K562 (cell line): Measurements from ENCODE around the gene CALHM1. TPM values are rescaled to one million over a fixed set of nuclear protein-coding genes. Genes with fewer than 3 reads are reported as not detected.

Experiments used
- ATAC-seq: fragments of 200-7000 bp; cut with Tn5 transposase; 3 replicates; pipeline ENCODE4 v1.9.1; 2020; ENCODE audit warnings: moderate library complexity
- BruUV-seq: library from RNA; stranded (reverse); fragments of 400-500 nt; replicated peaks from 2 replicates; lab custom pipeline; 2021; lab: Mats Ljungman, UMichigan
- CTCF ChIA-PET: fragments of 300-600 bp; formaldehyde crosslinking; extraction: SDS; loops from one replicate; lab custom pipeline; 2021; ENCODE audit warnings: low intra/inter-chr PET ratio; lab: Yijun Ruan, JAX
- POLR2A ChIA-PET: fragments of 300-600, 350-650 bp; sonication (Branson Sonifier 250); formaldehyde crosslinking; extraction: SDS; loops from one replicate; lab custom pipeline; 2021; ENCODE audit warnings: antibody characterized with exemption, inconsistent platforms; lab: Yijun Ruan, JAX
- DNase-seq, 4 experiments: peaks; one replicate each; pipeline versions ENCODE4 v3.0.0 to v3.0.0-alpha.2; 2011 to 2018; ENCODE audit warnings: low spot score in 3 of 4, mixed read lengths in 3 of 4; ENCODE audit errors: extremely low read depth in 1 of 4
- FAIRE-seq: peaks from 2 replicates; lab custom pipeline; 2011; peaks lifted over from hg19 to GRCh38; lab: Jason Lieb, UNC
- H2AFZ ChIP-seq: 2 replicates; pipeline ENCODE4 v1.6.0; 2011; ENCODE audit warnings: low read depth, low read length, control low read depth, inconsistent platforms
- H3K27ac ChIP-seq: fragments of 200-600 bp; 3 replicates; pipeline ENCODE4 v1.8.0; 2011; ENCODE audit warnings: low read depth, mild to moderate bottlenecking, control low read depth, inconsistent platforms, low read length, moderate library complexity, mixed read lengths; ENCODE audit errors: extremely low read depth
- H3K27me3 ChIP-seq, 2 experiments: fragments of 300-600 bp in 1 of 2; 2 replicates in 1 of 2; 3 replicates in 1 of 2; pipeline versions ENCODE4 v1.6.0 to v1.8.0; 2011; ENCODE audit warnings: inconsistent platforms in 2 of 2, low read length in 2 of 2, mild to moderate bottlenecking in 1 of 2, mixed read lengths in 1 of 2, moderate library complexity in 1 of 2; ENCODE audit not compliant: control insufficient read depth in 2 of 2, insufficient read depth in 2 of 2
- H3K36me3 ChIP-seq: fragments of 300-600 bp; 3 replicates; pipeline ENCODE4 v1.8.0; 2011; ENCODE audit warnings: mild to moderate bottlenecking, low read length, inconsistent platforms; ENCODE audit not compliant: control insufficient read depth, insufficient read depth
- H3K4me1 ChIP-seq, 2 experiments: fragments of 200-600 bp in 1 of 2; replicated peaks in 1 of 2; 2 replicates in 1 of 2; 3 replicates in 1 of 2; pipeline versions ENCODE4 v1.5.1 to v1.8.0; 2011; ENCODE audit warnings: inconsistent platforms in 2 of 2, low read length in 2 of 2, mild to moderate bottlenecking in 1 of 2, mixed read lengths in 1 of 2, moderate library complexity in 1 of 2; ENCODE audit not compliant: control insufficient read depth in 2 of 2, insufficient read depth in 2 of 2
- H3K4me2 ChIP-seq: 2 replicates; pipeline ENCODE4 v1.6.1; 2011; ENCODE audit warnings: low read length, control low read depth, inconsistent platforms, mixed read lengths; ENCODE audit not compliant: insufficient read depth
- H3K4me3 ChIP-seq: fragments of 200-600 bp; sonication (generic), shearing (Covaris generic); 2 replicates; pipeline ENCODE4 v1.5.1; 2016; ENCODE audit warnings: control low read depth, inconsistent platforms
- H3K79me2 ChIP-seq: fragments of 200-600 bp; 3 replicates; pipeline ENCODE4 v1.8.0; 2011; ENCODE audit warnings: low read length, inconsistent platforms; ENCODE audit not compliant: control insufficient read depth, insufficient read depth
- H3K9ac ChIP-seq, 2 experiments: 2 replicates each; pipeline versions ENCODE4 v1.6.0 to v1.6.1; 2011; ENCODE audit warnings: low read depth in 2 of 2, low read length in 2 of 2, control low read depth in 1 of 2, inconsistent platforms in 1 of 2, mild to moderate bottlenecking in 1 of 2, mixed read lengths in 1 of 2; ENCODE audit not compliant: insufficient read depth in 1 of 2
- H3K9me1 ChIP-seq: one replicate; pipeline ENCODE4 v1.6.0; 2011; ENCODE audit warnings: inconsistent platforms, mild to moderate bottlenecking, low read length, moderate library complexity; ENCODE audit not compliant: control insufficient read depth, insufficient read depth
- H3K9me3 ChIP-seq: replicated peaks from 2 replicates; pipeline ENCODE4 v1.5.1; 2011; ENCODE audit warnings: low read depth, low read length, inconsistent platforms; ENCODE audit not compliant: control insufficient read depth, insufficient read depth
- H4K20me1 ChIP-seq: replicated peaks from 2 replicates; pipeline ENCODE4 v1.6.1; 2011; ENCODE audit warnings: low read length, inconsistent platforms, mixed read lengths; ENCODE audit not compliant: control insufficient read depth, insufficient read depth
- CBFA2T2 ChIP-seq: fragments of 450-650 bp; conservative IDR thresholded peaks from 2 replicates; pipeline ENCODE4 v1.6.1; 2017; ENCODE audit warnings: mild to moderate bottlenecking
- CEBPG ChIP-seq, 3 experiments: fragments of 200-800 bp in 1 of 3; sonication (Bioruptor generic) in 1 of 3; sonication (generic) in 1 of 3; formaldehyde crosslinking in 1 of 3; IDR thresholded peaks in 2 of 3; conservative IDR thresholded peaks in 1 of 3; 2 replicates each; pipeline versions ENCODE4 v1.6.1 to v1.8.0; 2016 to 2022; ENCODE audit warnings: missing compliant biosample characterization in 2 of 3, missing genetic modification characterization in 2 of 3, mild to moderate bottlenecking in 1 of 3, missing genetic modification reagents in 1 of 3
- DPF2 ChIP-seq: fragments of 450-650 bp; IDR thresholded peaks from 2 replicates; pipeline ENCODE4 v1.6.1; 2016
- ETV1 ChIP-seq: fragments of 450-650 bp; conservative IDR thresholded peaks from 2 replicates; pipeline ENCODE4 v1.6.1; 2016; ENCODE audit warnings: missing genetic modification characterization, control low read depth, low read depth, missing compliant biosample characterization
- GATAD2A ChIP-seq: fragments of 450-650 bp; IDR thresholded peaks from 2 replicates; pipeline ENCODE4 v1.6.1; 2017
- GTF2F1 ChIP-seq: IDR thresholded peaks from 2 replicates; pipeline ENCODE4 v1.6.1; 2011; ENCODE audit warnings: low read depth, low read length, improper control_type of control experiment
- KAT2B ChIP-seq: IDR thresholded peaks from one replicate; pipeline ENCODE4 v1.6.1; 2012; ENCODE audit warnings: low read depth, mild to moderate bottlenecking, control low read depth, inconsistent platforms, low read length, moderate library complexity
- NONO ChIP-seq, 2 experiments: fragments of 200-400 bp in 1 of 2; fragments of 450-650 bp in 1 of 2; formaldehyde crosslinking in 1 of 2; IDR thresholded peaks; 2 replicates each; pipeline ENCODE4 v1.6.1; 2017; ENCODE audit warnings: low read depth in 2 of 2, mild to moderate bottlenecking in 2 of 2, moderate library complexity in 2 of 2, low read length in 1 of 2
- SMAD1 ChIP-seq: fragments of 150-350 bp; IDR thresholded peaks from 2 replicates; pipeline ENCODE4 v1.6.1; 2014; ENCODE audit warnings: low read length, low read depth; ENCODE audit not compliant: partially characterized antibody
- SMAD2 ChIP-seq: fragments of 150-350 bp; IDR thresholded peaks from 2 replicates; pipeline ENCODE4 v1.6.1; 2014; ENCODE audit warnings: low read depth, mild to moderate bottlenecking, low read length
- SMARCB1 ChIP-seq: IDR thresholded peaks from 2 replicates; pipeline ENCODE4 v1.6.1; 2011; ENCODE audit warnings: improper control_type of control experiment, low read depth; ENCODE audit not compliant: insufficient read length
- TAF9B ChIP-seq: fragments of 450-650 bp; IDR thresholded peaks from 2 replicates; pipeline ENCODE4 v1.6.1; 2018; ENCODE audit warnings: mild to moderate bottlenecking; ENCODE audit not compliant: partially characterized antibody
- ZNF175 ChIP-seq: fragments of 200-800 bp; sonication (Bioruptor generic); IDR thresholded peaks from 2 replicates; pipeline ENCODE4 v1.6.1; 2016; ENCODE audit warnings: low read depth, mild to moderate bottlenecking, missing genetic modification characterization, missing compliant biosample characterization
- ZNF668 ChIP-seq: fragments of 250-450 bp; sonication (Bioruptor Pico); IDR thresholded peaks from 2 replicates; pipeline ENCODE4 v1.8.0; 2022; ENCODE audit warnings: mild to moderate bottlenecking, inconsistent platforms
- ZSCAN29 ChIP-seq: fragments of 450-650 bp; IDR thresholded peaks from 2 replicates; pipeline ENCODE4 v1.6.1; 2017
- WGBS: fragments of 100-300 bp; shearing (Covaris generic); methylation state at CpG from one replicate; pipeline ENCODE4 v1.1.6; 2016; ENCODE audit warnings: low coverage, mixed read lengths; ENCODE audit not compliant: insufficient coverage; ENCODE audit errors: missing lambda C conversion rate; 5-methylcytosine and 5-hydroxymethylcytosine counted together
- in situ Hi-C: fragments of 300-500 bp; cut with MboI; formaldehyde crosslinking; loops from 4 replicates; pipeline ENCODE4 v1.15.0; 2018; ENCODE audit warnings: inconsistent platforms, mixed read lengths
- intact Hi-C: fragments of 100-400 bp; cut with micrococcal nuclease; formaldehyde crosslinking; loops from 2 replicates; pipeline ENCODE4 v1.14.2; 2022
- polyA plus RNA-seq, 8 experiments: library from polyadenylated mRNA; depleted of rRNA in 4 of 8; stranded (reverse) in 5 of 8; unstranded in 3 of 8; fragments of >200 nt; fragmentation: Nextera tagmentation in 2 of 8; fragmentation: Illumina TruSeq in 1 of 8; extraction: Ambion mirVana in 2 of 8; extraction: Trizol in 1 of 8; gene quantifications; 2 replicates each; pipeline versions ENCODE4 v1.2.1 to v1.2.3, GENCODE V29; 2011 to 2014; ENCODE audit warnings: inconsistent platforms in 1 of 8, missing spikeins in 1 of 8
- total RNA-seq, 7 experiments: library from RNA; depleted of rRNA in 6 of 7; stranded (reverse); fragments of >200 nt in 6 of 7; fragmentation: Illumina TruSeq in 2 of 7; extraction: Trizol in 2 of 7; gene quantifications; 2 replicates each; pipeline versions ENCODE4 v1.2.1 to v1.2.3, GENCODE V29; 2011 to 2021; ENCODE audit warnings: low replicate concordance in 1 of 7
- TF ChIP-seq, protein P1 (sequence below): sonication (generic); formaldehyde crosslinking; IDR thresholded peaks from 2 replicates; pipeline ENCODE4 v1.8.0; 2022; ENCODE audit warnings: mild to moderate bottlenecking, missing genetic modification reagents
- TF ChIP-seq, protein P2 (sequence below): fragments of 250-450 bp; sonication (Bioruptor Pico); IDR thresholded peaks from 2 replicates; pipeline ENCODE4 v1.5.0; 2020; ENCODE audit warnings: mild to moderate bottlenecking, borderline replicate concordance

Gene CALHM1
- total and polyA plus RNA-seq, 9 of the 15 experiments (the other 6 are each of a cell fraction or from before 2014, with no cell fraction given) = 0.03 TPM; not detected in 8

DNA sequence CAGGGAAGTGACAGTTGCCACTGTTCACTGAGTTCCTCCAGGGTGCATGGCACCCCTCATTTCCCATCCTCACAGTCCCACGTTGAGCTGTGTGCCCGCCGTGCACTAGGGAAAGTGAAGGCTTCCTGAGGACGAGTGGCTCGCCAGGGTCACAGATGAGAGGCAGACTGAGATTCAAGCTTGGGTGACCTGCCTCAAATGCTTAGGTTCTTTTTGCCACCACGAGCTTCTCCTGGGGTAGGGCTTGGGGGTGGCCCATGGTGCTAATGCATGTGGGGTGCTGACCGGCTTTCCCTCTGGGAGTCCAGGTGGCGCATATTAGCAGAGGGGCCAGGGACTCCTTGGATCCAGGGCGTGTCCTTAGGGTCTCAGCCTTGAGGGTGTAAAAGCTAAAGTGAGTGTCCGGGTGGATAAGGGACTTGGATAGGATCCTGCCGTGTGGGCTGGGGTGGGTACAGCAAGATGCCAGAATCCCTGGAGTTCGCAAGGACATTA, 8.5 kb downstream of the CALHM1 start:
- ChIA-PET POLR2A (no interaction called here), CTCF (no interaction called here)
- Histone ChIP-seq H3K27me3 (no peaks in the 10 kb centered on the region), H3K4me3 (no peak overlapping the region), H3K27ac (no peak overlapping the region), H3K9ac (no peak overlapping the region), H3K4me2 (no peak overlapping the region), H3K9me1 (no peaks in the 10 kb centered on the region), H3K36me3 (peaks cover 26% of the 10 kb centered on the region; the same call in 2 of the 3 replicates), H3K9me3 (no peaks in the 10 kb centered on the region), H3K79me2 (no peaks in the 10 kb centered on the region), H4K20me1 (0 out of 2 replicates have a peak, but pooled peaks cover 3% of the 10 kb centered on the region), H2AFZ (no peak overlapping the region), H3K4me1 (peaks cover 2 to 23% of the 10 kb centered on the region in 2 experiments; a peak in 3 of 5 replicates)
- intact Hi-C loops (no loop called here), in situ Hi-C loops (no loop called here)
- 81% methylated on average over 11 of the region's 12 CpGs for WGBS
- ATAC-seq (no peak), DNase-seq (no peak), FAIRE-seq (no peak)
- no TSS peak for BruUV-seq
- no peak for TF ChIP-seq SMAD1
- TF ChIP-seq TAF9B = no peak
- no peak for TF ChIP-seq ZNF668 (CRISPR knock-in tag)
- TF ChIP-seq ETV1 (tag) = no peak
- no peak for TF ChIP-seq SMAD2
- no peak for TF ChIP-seq KAT2B
- no peak for TF ChIP-seq ZNF175 (CRISPR knock-in tag)
- TF ChIP-seq NONO (IDR thresholded peaks at IDR 0.05; ENCODE audit: low read depth in 2 of 2, low read length in 1 of 2) = no peak
- TF ChIP-seq ZSCAN29 = no peak
- TF ChIP-seq GTF2F1 = no peak
- TF ChIP-seq, protein P1, sequence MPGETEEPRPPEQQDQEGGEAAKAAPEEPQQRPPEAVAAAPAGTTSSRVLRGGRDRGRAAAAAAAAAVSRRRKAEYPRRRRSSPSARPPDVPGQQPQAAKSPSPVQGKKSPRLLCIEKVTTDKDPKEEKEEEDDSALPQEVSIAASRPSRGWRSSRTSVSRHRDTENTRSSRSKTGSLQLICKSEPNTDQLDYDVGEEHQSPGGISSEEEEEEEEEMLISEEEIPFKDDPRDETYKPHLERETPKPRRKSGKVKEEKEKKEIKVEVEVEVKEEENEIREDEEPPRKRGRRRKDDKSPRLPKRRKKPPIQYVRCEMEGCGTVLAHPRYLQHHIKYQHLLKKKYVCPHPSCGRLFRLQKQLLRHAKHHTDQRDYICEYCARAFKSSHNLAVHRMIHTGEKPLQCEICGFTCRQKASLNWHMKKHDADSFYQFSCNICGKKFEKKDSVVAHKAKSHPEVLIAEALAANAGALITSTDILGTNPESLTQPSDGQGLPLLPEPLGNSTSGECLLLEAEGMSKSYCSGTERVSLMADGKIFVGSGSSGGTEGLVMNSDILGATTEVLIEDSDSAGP (CRISPR knock-in tag) = no peak
- no peak for TF ChIP-seq CEBPG (CRISPR knock-in tag; IDR thresholded peaks at IDR 0.05)
- TF ChIP-seq CEBPG (tag; conservative IDR thresholded peaks at IDR 0.05 in 1 of 2, IDR thresholded peaks at IDR 0.05 in 1 of 2) = no peak
- TF ChIP-seq CBFA2T2 = no peak
- TF ChIP-seq, protein P2, sequence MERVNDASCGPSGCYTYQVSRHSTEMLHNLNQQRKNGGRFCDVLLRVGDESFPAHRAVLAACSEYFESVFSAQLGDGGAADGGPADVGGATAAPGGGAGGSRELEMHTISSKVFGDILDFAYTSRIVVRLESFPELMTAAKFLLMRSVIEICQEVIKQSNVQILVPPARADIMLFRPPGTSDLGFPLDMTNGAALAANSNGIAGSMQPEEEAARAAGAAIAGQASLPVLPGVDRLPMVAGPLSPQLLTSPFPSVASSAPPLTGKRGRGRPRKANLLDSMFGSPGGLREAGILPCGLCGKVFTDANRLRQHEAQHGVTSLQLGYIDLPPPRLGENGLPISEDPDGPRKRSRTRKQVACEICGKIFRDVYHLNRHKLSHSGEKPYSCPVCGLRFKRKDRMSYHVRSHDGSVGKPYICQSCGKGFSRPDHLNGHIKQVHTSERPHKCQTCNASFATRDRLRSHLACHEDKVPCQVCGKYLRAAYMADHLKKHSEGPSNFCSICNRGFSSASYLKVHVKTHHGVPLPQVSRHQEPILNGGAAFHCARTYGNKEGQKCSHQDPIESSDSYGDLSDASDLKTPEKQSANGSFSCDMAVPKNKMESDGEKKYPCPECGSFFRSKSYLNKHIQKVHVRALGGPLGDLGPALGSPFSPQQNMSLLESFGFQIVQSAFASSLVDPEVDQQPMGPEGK (CRISPR knock-in tag) = no peak
- no peak for TF ChIP-seq DPF2
- TF ChIP-seq GATAD2A = no peak
- no peak for TF ChIP-seq SMARCB1
